GM10266 (cell line): ENCODE measurements around the gene PGGT1B.

Source experiments
- DNase-seq: peaks from one replicate; pipeline ENCODE4 v3.0.0; 2012; ENCODE audit errors: extremely low spot score
- TF ChIP-seq, protein P1 (sequence below): IDR thresholded peaks from 2 replicates; pipeline ENCODE4 v1.5.1; 2012; ENCODE audit warnings: mild to moderate bottlenecking, low read depth; ENCODE audit not compliant: control insufficient read depth, insufficient read depth; ENCODE audit errors: missing control alignments

Gene PGGT1B

DNA sequence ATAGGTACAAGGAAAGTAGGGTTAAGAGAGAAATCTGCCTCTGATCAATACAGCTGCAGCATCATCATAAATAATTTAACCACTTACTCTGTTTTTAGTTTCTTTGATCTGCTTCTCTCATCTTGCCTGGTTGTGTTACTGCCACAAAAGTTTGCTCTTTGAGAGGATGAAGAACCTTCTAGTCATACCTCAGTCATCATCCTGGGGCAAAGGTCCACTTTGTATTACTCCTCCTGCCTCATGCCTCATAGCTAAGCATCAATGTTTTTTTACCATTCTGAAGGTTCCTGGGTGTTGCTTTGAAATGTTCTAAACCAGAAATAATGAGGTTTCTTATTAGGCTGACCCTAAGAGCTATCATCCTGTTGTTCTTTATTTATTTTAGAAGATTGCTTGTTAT lies 75.9 kb downstream of the PGGT1B start:
- TF ChIP-seq, protein P1, sequence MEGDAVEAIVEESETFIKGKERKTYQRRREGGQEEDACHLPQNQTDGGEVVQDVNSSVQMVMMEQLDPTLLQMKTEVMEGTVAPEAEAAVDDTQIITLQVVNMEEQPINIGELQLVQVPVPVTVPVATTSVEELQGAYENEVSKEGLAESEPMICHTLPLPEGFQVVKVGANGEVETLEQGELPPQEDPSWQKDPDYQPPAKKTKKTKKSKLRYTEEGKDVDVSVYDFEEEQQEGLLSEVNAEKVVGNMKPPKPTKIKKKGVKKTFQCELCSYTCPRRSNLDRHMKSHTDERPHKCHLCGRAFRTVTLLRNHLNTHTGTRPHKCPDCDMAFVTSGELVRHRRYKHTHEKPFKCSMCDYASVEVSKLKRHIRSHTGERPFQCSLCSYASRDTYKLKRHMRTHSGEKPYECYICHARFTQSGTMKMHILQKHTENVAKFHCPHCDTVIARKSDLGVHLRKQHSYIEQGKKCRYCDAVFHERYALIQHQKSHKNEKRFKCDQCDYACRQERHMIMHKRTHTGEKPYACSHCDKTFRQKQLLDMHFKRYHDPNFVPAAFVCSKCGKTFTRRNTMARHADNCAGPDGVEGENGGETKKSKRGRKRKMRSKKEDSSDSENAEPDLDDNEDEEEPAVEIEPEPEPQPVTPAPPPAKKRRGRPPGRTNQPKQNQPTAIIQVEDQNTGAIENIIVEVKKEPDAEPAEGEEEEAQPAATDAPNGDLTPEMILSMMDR, result no peak
- DNase-seq, result no peak

DNA sequence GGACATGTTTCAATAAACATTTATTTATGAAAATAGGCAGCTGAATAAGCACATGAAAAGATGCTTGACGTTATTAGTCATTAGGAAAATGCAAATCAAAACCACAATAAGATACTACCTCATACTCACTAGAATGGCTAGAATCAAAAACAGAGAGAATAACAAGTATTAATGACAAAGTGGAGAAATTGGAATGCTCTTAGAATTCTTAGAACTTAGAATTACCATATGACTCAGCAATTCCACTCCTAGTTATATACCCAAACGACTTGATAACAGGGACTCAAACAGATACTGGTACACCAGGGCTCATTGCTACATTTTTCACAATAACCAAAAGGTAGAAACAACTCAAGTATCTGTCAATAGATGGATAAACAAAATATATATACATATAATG lies 77.9 kb downstream of the PGGT1B start:
- TF ChIP-seq, protein P1, result no peak
- DNase-seq, result no peak

DNA sequence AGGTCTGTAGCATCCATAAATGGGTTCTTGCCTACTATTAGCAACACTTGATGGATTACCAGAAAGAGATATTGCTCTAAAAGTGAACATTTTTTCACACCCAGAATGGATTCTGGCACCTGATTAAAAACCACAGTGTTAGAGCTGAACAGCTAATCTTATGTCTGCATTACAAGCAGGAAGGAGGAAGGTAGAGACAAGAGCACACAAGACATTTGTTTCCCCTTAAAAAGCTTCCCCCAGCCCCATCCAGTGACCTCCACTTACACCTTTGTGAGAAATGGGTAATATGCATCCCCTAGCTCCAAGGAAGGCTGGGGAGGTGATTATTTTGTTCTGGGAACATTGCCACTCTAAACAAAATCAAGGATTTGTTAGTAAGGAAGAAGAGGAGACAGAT lies 80.9 kb downstream of the PGGT1B start:
- TF ChIP-seq, protein P1, result no peak
- no peak for DNase-seq

DNA sequence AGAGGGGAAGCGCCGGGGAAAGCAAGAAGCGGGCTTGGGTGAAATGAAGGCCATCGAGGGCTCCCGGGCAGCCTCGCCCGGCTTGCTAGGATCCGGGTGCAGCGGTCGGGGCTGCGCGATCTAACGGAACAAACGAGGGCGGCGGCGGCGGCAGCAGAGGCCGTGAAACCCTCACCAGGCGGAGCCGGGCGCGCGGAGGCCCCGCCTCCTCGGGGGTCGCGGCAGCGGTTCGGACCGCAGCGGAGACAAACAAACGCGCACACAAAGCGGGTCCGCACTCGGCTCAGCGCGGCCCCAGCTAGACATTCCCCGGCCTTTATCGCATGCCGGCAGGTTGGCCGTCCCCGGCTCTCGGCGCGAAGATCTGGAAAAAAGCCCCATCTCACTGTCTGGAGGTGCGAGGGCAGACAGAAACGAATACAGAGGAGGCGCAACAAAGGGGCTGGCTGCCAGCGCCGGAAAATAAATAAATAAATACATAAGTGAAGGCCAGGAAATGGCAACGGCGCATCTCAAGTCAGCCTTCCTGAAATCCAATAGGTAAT lies 82.4 kb downstream of the PGGT1B start:
- TF ChIP-seq, protein P1, result no peak
- peak; percentile 50 for DNase-seq

DNA sequence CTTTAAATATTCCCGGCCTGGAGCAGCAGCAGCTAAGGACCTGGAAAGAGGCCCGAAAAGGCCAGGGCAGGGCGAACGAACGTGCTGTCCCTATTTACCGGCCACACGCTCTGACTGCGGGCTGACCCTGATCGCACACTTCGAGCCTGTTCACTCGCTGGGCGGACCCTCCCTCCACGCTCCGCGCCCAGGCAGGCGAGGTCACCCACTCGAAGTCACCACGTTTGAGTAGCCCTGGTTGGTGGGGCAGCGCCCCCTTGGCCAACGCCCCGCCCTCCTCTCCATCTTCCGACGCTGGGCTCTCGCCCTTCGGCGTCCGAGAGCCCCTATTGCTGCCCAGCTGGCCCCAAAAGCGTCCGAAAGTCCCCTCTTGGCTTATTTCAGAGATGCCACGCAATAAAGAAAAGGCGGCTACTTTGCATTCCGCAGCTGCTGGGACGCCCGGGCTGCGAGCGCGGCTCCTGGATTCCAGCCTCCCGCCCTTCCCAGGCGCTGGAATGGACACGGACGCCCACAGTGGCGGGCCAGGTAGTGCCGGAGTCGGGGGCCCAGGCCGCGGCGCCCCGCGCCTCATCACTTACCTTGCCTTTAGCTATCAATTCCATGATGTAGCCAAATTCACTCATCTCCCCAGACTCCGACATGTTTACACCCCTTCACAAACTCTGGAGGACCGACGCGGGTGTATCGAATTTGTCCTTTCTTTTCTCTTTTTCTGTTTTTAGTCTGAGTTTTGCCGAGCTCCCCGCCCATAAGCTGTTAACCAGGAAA lies 83.1 kb downstream of the PGGT1B start:
- DNase-seq, result peak; percentile 45

DNA sequence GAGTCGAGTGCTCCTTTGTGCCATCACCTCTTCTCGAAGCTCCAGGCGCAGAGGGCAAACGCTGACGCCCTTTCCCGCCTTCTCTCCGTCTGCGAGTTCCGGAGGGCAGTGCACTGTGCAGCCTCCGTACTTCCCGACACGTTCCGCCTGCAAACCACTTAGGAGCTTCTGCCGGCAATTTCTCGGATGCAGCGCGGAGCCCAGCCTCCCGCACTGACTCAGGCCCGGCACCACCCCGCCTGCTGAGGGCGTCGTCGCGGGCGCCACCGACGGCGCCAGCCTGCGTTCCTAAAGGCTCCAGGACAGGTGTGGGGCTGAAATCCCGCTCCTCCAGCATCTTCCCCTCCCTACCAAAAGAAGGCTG lies 83.7 kb downstream of the PGGT1B start:
- no peak for DNase-seq
- TF ChIP-seq, protein P1, result no peak

More for the DNA sequence above, 83.1 kb downstream of the PGGT1B start:
- TF ChIP-seq, protein P1, result no peak

DNA sequence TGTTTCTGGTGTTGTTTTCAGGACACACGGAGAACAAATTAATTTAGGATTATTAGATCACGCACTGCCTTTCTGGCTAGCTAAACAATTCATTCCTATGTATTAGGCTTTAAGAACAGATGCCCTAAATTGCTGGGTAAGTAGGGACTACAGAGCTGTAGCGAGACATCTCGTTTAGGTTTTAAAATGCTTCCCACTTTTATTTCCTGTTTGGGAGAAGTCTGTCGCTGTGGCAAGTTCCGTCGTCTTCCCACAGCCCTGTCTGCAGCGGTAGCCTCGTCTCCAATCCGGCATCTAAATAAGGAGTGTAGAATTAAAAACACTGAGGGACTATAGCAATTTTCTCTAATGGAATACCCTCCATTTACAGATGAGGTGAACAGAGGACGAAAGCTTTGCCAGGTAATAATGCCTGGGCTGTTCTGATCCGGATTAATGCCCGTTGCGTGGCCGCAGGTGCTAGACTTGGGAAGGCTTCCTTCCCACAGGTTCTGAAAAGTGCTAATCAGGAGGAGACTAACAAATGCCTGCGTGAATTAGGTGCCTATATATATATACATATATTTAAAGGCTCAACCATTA lies 91.7 kb downstream of the PGGT1B start:
- no peak for DNase-seq
- TF ChIP-seq, protein P1, result no peak
